Spleen (tissue), 11 donors: ENCODE data around the gene IFT88. TPM values are rescaled to one million over a fixed set of nuclear protein-coding genes. Genes with fewer than 3 reads are reported as not detected.

Experiments used
- DNase-seq: peaks from one replicate; pipeline ENCODE4 v3.0.0-alpha.2; 2020
- H3K27ac ChIP-seq, 8 donors: fragments of 200-600 bp; sonication (generic) in 7 of 8; 1 replicate in 4 of 8; 2 replicates in 4 of 8; pipeline versions ENCODE4 v1.5.0 to v1.8.0; 2016 to 2021; ENCODE audit warnings: inconsistent platforms in 4 of 8, mild to moderate bottlenecking in 4 of 8, moderate library complexity in 1 of 8
- H3K27me3 ChIP-seq, 7 donors: fragments of 200-600 bp; sonication (generic) in 6 of 7; replicated peaks in 1 of 7; 1 replicate in 4 of 7; 2 replicates in 3 of 7; pipeline versions ENCODE4 v1.5.0 to v1.8.0; 2016 to 2021; ENCODE audit warnings: inconsistent platforms in 3 of 7, mild to moderate bottlenecking in 1 of 7
- H3K36me3 ChIP-seq, 6 donors: fragments of 200-600 bp; sonication (generic) in 5 of 6; 1 replicate in 4 of 6; 2 replicates in 2 of 6; pipeline versions ENCODE4 v1.5.0 to v1.8.0; 2016 to 2021; ENCODE audit warnings: inconsistent platforms in 2 of 6
- H3K4me1 ChIP-seq, 6 donors: fragments of 200-600 bp; sonication (generic) in 5 of 6; 1 replicate in 3 of 6; 2 replicates in 3 of 6; pipeline versions ENCODE4 v1.5.0 to v1.8.0; 2016 to 2021; ENCODE audit warnings: inconsistent platforms in 3 of 6
- H3K4me3 ChIP-seq, 8 donors: fragments of 200-600 bp; sonication (generic) in 7 of 8; 1 replicate in 4 of 8; 2 replicates in 4 of 8; pipeline versions ENCODE4 v1.5.0 to v1.8.0; 2016 to 2021; ENCODE audit warnings: inconsistent platforms in 4 of 8, mild to moderate bottlenecking in 4 of 8, moderate library complexity in 2 of 8
- H3K9me3 ChIP-seq, 8 donors: fragments of 200-600 bp; sonication (generic) in 7 of 8; 1 replicate in 4 of 8; 2 replicates in 4 of 8; pipeline versions ENCODE4 v1.5.0 to v1.8.0; 2016 to 2021; ENCODE audit warnings: inconsistent platforms in 4 of 8
- CTCF ChIP-seq, 11 experiments: fragments of 200-600 bp in 7 of 11; fragments of 450-650 bp in 4 of 11; sonication (generic) in 4 of 11; IDR thresholded peaks in 8 of 11; conservative IDR thresholded peaks in 3 of 11; 1 replicate in 7 of 11; 2 replicates in 4 of 11; pipeline versions ENCODE4 v1.4.0 to v1.8.0; 2016 to 2021; ENCODE audit warnings: antibody characterized with exemption in 11 of 11, inconsistent platforms in 4 of 11, mild to moderate bottlenecking in 1 of 11
- POLR2A ChIP-seq, 3 donors: fragments of 450-650 bp; IDR thresholded peaks; one replicate each; pipeline ENCODE4 v1.5.1; 2017; ENCODE audit warnings: antibody characterized with exemption in 3 of 3, mild to moderate bottlenecking in 1 of 3
- POLR2AphosphoS5 ChIP-seq, 3 donors: sonication (generic); formaldehyde crosslinking; IDR thresholded peaks; one replicate each; pipeline ENCODE4 v1.5.1; 2017; ENCODE audit warnings: antibody characterized with exemption in 3 of 3
- WGBS, 5 donors: extraction: QIAGEN DNeasy Blood & Tissue Kit in 3 of 5; methylation state at CpG; one replicate each; pipeline versions ENCODE4 v1.1.5 to v1.1.7; 2013 to 2018; 5-methylcytosine and 5-hydroxymethylcytosine counted together
- intact Hi-C: fragments of 100-400 bp; cut with DNase I; formaldehyde crosslinking; loops from one replicate; pipeline ENCODE4 v1.15.0; 2023; ENCODE audit warnings: low total_unique reads
- polyA plus RNA-seq, 3 donors: library from polyadenylated mRNA; stranded (reverse); fragments of 200-250 nt; gene quantifications; one replicate each; pipeline ENCODE4 v1.2.1, GENCODE V29; 2013
- total RNA-seq, 7 donors: library from RNA; depleted of rRNA in 3 of 7; stranded (reverse); fragments of >200 nt in 3 of 7; fragmentation: NEBNext Ultra II Directional in 4 of 7; extraction: Animal tissue kit (Norgen Biotek cat#: 25700) in 4 of 7; gene quantifications; one replicate each; pipeline versions ENCODE4 v1.1.0 to v1.2.1, GENCODE V29; 2016 to 2021
- donor health status: healthy with polysubstance abuse.
- donor health status: DM: no; HTN: no; CAD: no; lungs with moderate emphysema.
- donor health status: DM: no; HTN: no; CAD: no.
- donor health status: Bipolar disorder and iron deficiency.
- donor health status: healthy.
- donor health status: DM: no; HTN: no; CAD: no.
- donor health status: DM: yes; HTN: yes; CAD: no.

IFT88 gene
- total and polyA plus RNA-seq, 10 donors: 7.7 to 25.5 (median 13.6) TPM

GRCh38 chr13:20728579-20729311 is 161.8 kb downstream of the IFT88 start:
- TF ChIP-seq POLR2A (IDR thresholded peaks at IDR 0.05) (no peak), CTCF (IDR thresholded peaks at IDR 0.05 in 8 of 11, conservative IDR thresholded peaks at IDR 0.05 in 3 of 11) (no peak), POLR2AphosphoS5 (IDR thresholded peaks at IDR 0.05) (no peak)
- H3K9me3 ChIP-seq: no peaks in the 10 kb centered on the region
- no peaks in the 10 kb centered on the region for H3K4me1 ChIP-seq
- 72 to 85% (median 79%) methylated on average over 14 of the region's 14 CpGs for WGBS, 5 donors
- no peak overlapping the region for H3K4me3 ChIP-seq
- no peak overlapping the region for H3K27ac ChIP-seq
- H3K36me3 ChIP-seq: peaks cover 0 to 31% (median 0%) of the 10 kb centered on the region in 6 donors
- no peaks in the 10 kb centered on the region for H3K27me3 ChIP-seq
- no peak for DNase-seq
- intact Hi-C loops: no loop called here

GRCh38 chr13:20729633-20730585 is 163.0 kb downstream of the IFT88 start:
- Histone ChIP-seq H3K27me3 (no peaks in the 10 kb centered on the region), H3K4me1 (no peaks in the 10 kb centered on the region), H3K27ac (no peak overlapping the region), H3K4me3 (no peak overlapping the region), H3K36me3 (peaks cover 0 to 31% (median 0%) of the 10 kb centered on the region in 6 donors), H3K9me3 (no peaks in the 10 kb centered on the region)
- TF ChIP-seq POLR2A (IDR thresholded peaks at IDR 0.05) (no peak), CTCF (IDR thresholded peaks at IDR 0.05 in 8 of 11, conservative IDR thresholded peaks at IDR 0.05 in 3 of 11) (no peak), POLR2AphosphoS5 (IDR thresholded peaks at IDR 0.05) (no peak)
- 91 to 97% (median 95%) methylated on average over 33 of the region's 33 CpGs for WGBS, 5 donors
- intact Hi-C loops: no loop called here
- DNase-seq: no peak

- 94 to 97% (median 96%) methylated on average over 6 of the region's 6 CpGs for WGBS, 5 donors
- no peak overlapping the region for H3K27ac ChIP-seq
- intact Hi-C loops: no loop called here
- peaks cover 0 to 11% (median 3%) of the 10 kb centered on the region in 6 donors for H3K36me3 ChIP-seq
- H3K4me1 ChIP-seq: no peaks in the 10 kb centered on the region
- no peak overlapping the region for H3K4me3 ChIP-seq
- peaks cover 0 to 21% (median 13%) of the 10 kb centered on the region in 8 donors for H3K9me3 ChIP-seq
- TF ChIP-seq POLR2AphosphoS5 (IDR thresholded peaks at IDR 0.05) (no peak), CTCF (IDR thresholded peaks at IDR 0.05 in 8 of 11, conservative IDR thresholded peaks at IDR 0.05 in 3 of 11) (no peak), POLR2A (IDR thresholded peaks at IDR 0.05) (no peak)
- no peak for DNase-seq
- H3K27me3 ChIP-seq: no peaks in the 10 kb centered on the region
Observed at GRCh38 chr13:20738616-20739015, 171.7 kb downstream of the IFT88 start.

GRCh38 chr13:20740021-20740420 is 173.1 kb downstream of the IFT88 start:
- DNase-seq: no peak
- intact Hi-C loops: no loop called here

More at GRCh38 chr13:20740021-20740420, 173.1 kb downstream of the IFT88 start:
- no peaks in the 10 kb centered on the region for H3K4me1 ChIP-seq
- WGBS, 5 donors: 96 to 100% (median 98%) methylated on average over 5 to 22 of the region's 22 CpGs
- H3K27ac ChIP-seq: no peak overlapping the region
- peaks cover 0 to 11% (median 3%) of the 10 kb centered on the region in 6 donors for H3K36me3 ChIP-seq
- H3K27me3 ChIP-seq: no peaks in the 10 kb centered on the region
- H3K4me3 ChIP-seq: no peak overlapping the region
- H3K9me3 ChIP-seq: peaks cover 0 to 28% (median 18%) of the 10 kb centered on the region in 8 donors
- no peak for TF ChIP-seq POLR2AphosphoS5 (IDR thresholded peaks at IDR 0.05)
- no peak for TF ChIP-seq CTCF (IDR thresholded peaks at IDR 0.05 in 8 of 11, conservative IDR thresholded peaks at IDR 0.05 in 3 of 11)
- no peak for TF ChIP-seq POLR2A (IDR thresholded peaks at IDR 0.05)
